ENCODE results near the gene WEE2.

DNA sequence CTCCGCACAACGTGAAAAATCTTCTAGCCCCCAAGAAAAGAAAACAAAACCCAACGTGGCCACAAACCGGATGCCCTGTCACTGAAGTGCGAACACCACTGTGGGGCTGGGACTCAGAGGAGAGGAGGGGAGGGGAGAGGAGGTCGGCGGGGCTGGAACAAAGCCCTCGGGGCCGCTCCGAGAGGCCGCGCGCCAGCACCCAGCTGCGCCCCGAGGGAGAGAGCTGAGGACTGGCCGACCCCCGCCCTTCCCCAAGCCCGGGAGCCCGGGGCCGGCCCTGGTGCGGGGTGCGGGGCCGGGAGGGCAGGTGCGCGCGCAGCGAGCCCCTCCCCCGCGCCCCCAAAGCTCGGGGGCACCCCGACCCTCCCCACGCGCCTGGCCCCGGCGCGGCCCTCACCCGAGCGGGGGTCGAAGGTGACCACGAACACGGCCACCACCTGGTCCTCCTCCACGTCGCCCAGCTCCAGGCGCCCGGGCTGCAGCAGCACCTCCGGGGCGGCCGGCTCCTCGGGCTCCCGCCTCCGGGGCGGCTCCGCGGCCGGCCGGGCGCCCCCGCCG, 6.6 kb upstream of the WEE2 start:
- TF ChIP-seq POLR2AphosphoS5 (IDR thresholded peaks at IDR 0.05) (peak in 1 of 4 donors; percentile 14), POLR2A (IDR thresholded peaks at IDR 0.05) (no peak)
- TF ChIP-seq, protein P1, sequence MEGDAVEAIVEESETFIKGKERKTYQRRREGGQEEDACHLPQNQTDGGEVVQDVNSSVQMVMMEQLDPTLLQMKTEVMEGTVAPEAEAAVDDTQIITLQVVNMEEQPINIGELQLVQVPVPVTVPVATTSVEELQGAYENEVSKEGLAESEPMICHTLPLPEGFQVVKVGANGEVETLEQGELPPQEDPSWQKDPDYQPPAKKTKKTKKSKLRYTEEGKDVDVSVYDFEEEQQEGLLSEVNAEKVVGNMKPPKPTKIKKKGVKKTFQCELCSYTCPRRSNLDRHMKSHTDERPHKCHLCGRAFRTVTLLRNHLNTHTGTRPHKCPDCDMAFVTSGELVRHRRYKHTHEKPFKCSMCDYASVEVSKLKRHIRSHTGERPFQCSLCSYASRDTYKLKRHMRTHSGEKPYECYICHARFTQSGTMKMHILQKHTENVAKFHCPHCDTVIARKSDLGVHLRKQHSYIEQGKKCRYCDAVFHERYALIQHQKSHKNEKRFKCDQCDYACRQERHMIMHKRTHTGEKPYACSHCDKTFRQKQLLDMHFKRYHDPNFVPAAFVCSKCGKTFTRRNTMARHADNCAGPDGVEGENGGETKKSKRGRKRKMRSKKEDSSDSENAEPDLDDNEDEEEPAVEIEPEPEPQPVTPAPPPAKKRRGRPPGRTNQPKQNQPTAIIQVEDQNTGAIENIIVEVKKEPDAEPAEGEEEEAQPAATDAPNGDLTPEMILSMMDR (IDR thresholded peaks at IDR 0.05): no peak

All from sigmoid colon (tissue), 4 donors.